Spleen (tissue), 11 donors: ENCODE data around the gene COL8A2. TPM values are rescaled to one million over a fixed set of nuclear protein-coding genes. Genes with fewer than 3 reads are reported as not detected.

Experiments
- DNase-seq: peaks from one replicate; pipeline ENCODE4 v3.0.0-alpha.2; 2020
- H3K27ac ChIP-seq, 8 donors: fragments of 200-600 bp; sonication (generic) in 7 of 8; 1 replicate in 4 of 8; 2 replicates in 4 of 8; pipeline versions ENCODE4 v1.5.0 to v1.8.0; 2016 to 2021; ENCODE audit warnings: inconsistent platforms in 4 of 8, mild to moderate bottlenecking in 4 of 8, moderate library complexity in 1 of 8
- H3K27me3 ChIP-seq, 7 donors: fragments of 200-600 bp; sonication (generic) in 6 of 7; replicated peaks in 1 of 7; 1 replicate in 4 of 7; 2 replicates in 3 of 7; pipeline versions ENCODE4 v1.5.0 to v1.8.0; 2016 to 2021; ENCODE audit warnings: inconsistent platforms in 3 of 7, mild to moderate bottlenecking in 1 of 7
- H3K36me3 ChIP-seq, 6 donors: fragments of 200-600 bp; sonication (generic) in 5 of 6; 1 replicate in 4 of 6; 2 replicates in 2 of 6; pipeline versions ENCODE4 v1.5.0 to v1.8.0; 2016 to 2021; ENCODE audit warnings: inconsistent platforms in 2 of 6
- H3K4me1 ChIP-seq, 6 donors: fragments of 200-600 bp; sonication (generic) in 5 of 6; 1 replicate in 3 of 6; 2 replicates in 3 of 6; pipeline versions ENCODE4 v1.5.0 to v1.8.0; 2016 to 2021; ENCODE audit warnings: inconsistent platforms in 3 of 6
- H3K4me3 ChIP-seq, 8 donors: fragments of 200-600 bp; sonication (generic) in 7 of 8; 1 replicate in 4 of 8; 2 replicates in 4 of 8; pipeline versions ENCODE4 v1.5.0 to v1.8.0; 2016 to 2021; ENCODE audit warnings: inconsistent platforms in 4 of 8, mild to moderate bottlenecking in 4 of 8, moderate library complexity in 2 of 8
- H3K9me3 ChIP-seq, 8 donors: fragments of 200-600 bp; sonication (generic) in 7 of 8; 1 replicate in 4 of 8; 2 replicates in 4 of 8; pipeline versions ENCODE4 v1.5.0 to v1.8.0; 2016 to 2021; ENCODE audit warnings: inconsistent platforms in 4 of 8
- CTCF ChIP-seq, 11 experiments: fragments of 200-600 bp in 7 of 11; fragments of 450-650 bp in 4 of 11; sonication (generic) in 4 of 11; IDR thresholded peaks in 8 of 11; conservative IDR thresholded peaks in 3 of 11; 1 replicate in 7 of 11; 2 replicates in 4 of 11; pipeline versions ENCODE4 v1.4.0 to v1.8.0; 2016 to 2021; ENCODE audit warnings: antibody characterized with exemption in 11 of 11, inconsistent platforms in 4 of 11, mild to moderate bottlenecking in 1 of 11
- POLR2A ChIP-seq, 3 donors: fragments of 450-650 bp; IDR thresholded peaks; one replicate each; pipeline ENCODE4 v1.5.1; 2017; ENCODE audit warnings: antibody characterized with exemption in 3 of 3, mild to moderate bottlenecking in 1 of 3
- POLR2AphosphoS5 ChIP-seq, 3 donors: sonication (generic); formaldehyde crosslinking; IDR thresholded peaks; one replicate each; pipeline ENCODE4 v1.5.1; 2017; ENCODE audit warnings: antibody characterized with exemption in 3 of 3
- WGBS, 5 donors: extraction: QIAGEN DNeasy Blood & Tissue Kit in 3 of 5; methylation state at CpG; one replicate each; pipeline versions ENCODE4 v1.1.5 to v1.1.7; 2013 to 2018; 5-methylcytosine and 5-hydroxymethylcytosine counted together
- intact Hi-C: fragments of 100-400 bp; cut with DNase I; formaldehyde crosslinking; loops from one replicate; pipeline ENCODE4 v1.15.0; 2023; ENCODE audit warnings: low total_unique reads
- polyA plus RNA-seq, 3 donors: library from polyadenylated mRNA; stranded (reverse); fragments of 200-250 nt; gene quantifications; one replicate each; pipeline ENCODE4 v1.2.1, GENCODE V29; 2013
- total RNA-seq, 7 donors: library from RNA; depleted of rRNA in 3 of 7; stranded (reverse); fragments of >200 nt in 3 of 7; fragmentation: NEBNext Ultra II Directional in 4 of 7; extraction: Animal tissue kit (Norgen Biotek cat#: 25700) in 4 of 7; gene quantifications; one replicate each; pipeline versions ENCODE4 v1.1.0 to v1.2.1, GENCODE V29; 2016 to 2021
- donor health status: healthy with polysubstance abuse.
- donor health status: DM: no; HTN: no; CAD: no; lungs with moderate emphysema.
- donor health status: DM: no; HTN: no; CAD: no.
- donor health status: Bipolar disorder and iron deficiency.
- donor health status: healthy.
- donor health status: DM: no; HTN: no; CAD: no.
- donor health status: DM: yes; HTN: yes; CAD: no.

COL8A2 gene
- total and polyA plus RNA-seq, 10 donors, result 2.1 to 32.0 (median 9.9) TPM

GRCh38 chr1:36101546-36101945 is 23.5 kb downstream of the COL8A2 start:
- H3K36me3 ChIP-seq, result peaks cover 0 to 15% (median 0%) of the 10 kb centered on the region in 6 donors
- H3K9me3 ChIP-seq, result no peaks in the 10 kb centered on the region
- intact Hi-C loops, result loop anchor here (5.0 kb wide), 1 partner anchor 36 kb away; no protein-coding TSS in a partner anchor
- TF ChIP-seq POLR2A (IDR thresholded peaks at IDR 0.05), result no peak
- no peak for TF ChIP-seq CTCF (IDR thresholded peaks at IDR 0.05 in 8 of 11, conservative IDR thresholded peaks at IDR 0.05 in 3 of 11)
- TF ChIP-seq POLR2AphosphoS5 (IDR thresholded peaks at IDR 0.05), result no peak
- H3K27ac ChIP-seq, result no peak overlapping the region
- H3K4me3 ChIP-seq, result no peak overlapping the region
- 89 to 99% (median 95%) methylated on average over 5 of the region's 5 CpGs for WGBS, 5 donors
- peaks cover 4 to 24% (median 14%) of the 10 kb centered on the region in 6 donors for H3K4me1 ChIP-seq
- DNase-seq, result no peak
- H3K27me3 ChIP-seq, result no peaks in the 10 kb centered on the region

- no peak for TF ChIP-seq CTCF (IDR thresholded peaks at IDR 0.05 in 8 of 11, conservative IDR thresholded peaks at IDR 0.05 in 3 of 11)
- TF ChIP-seq POLR2A (IDR thresholded peaks at IDR 0.05), result no peak
- TF ChIP-seq POLR2AphosphoS5 (IDR thresholded peaks at IDR 0.05), result no peak
- H3K36me3 ChIP-seq, result peaks cover 0 to 27% (median 4%) of the 10 kb centered on the region in 6 donors
- no peaks in the 10 kb centered on the region for H3K27me3 ChIP-seq
- H3K9me3 ChIP-seq, result no peaks in the 10 kb centered on the region
- intact Hi-C loops, result loop anchor here (5.0 kb wide), 1 partner anchor 37 kb away; no protein-coding TSS in a partner anchor
- no peak for DNase-seq
- 61 to 86% (median 78%) methylated on average over 6 of the region's 6 CpGs for WGBS, 5 donors
- H3K4me3 ChIP-seq, result no peak overlapping the region
- H3K4me1 ChIP-seq, result peaks cover 4 to 36% (median 25%) of the 10 kb centered on the region in 6 donors
- H3K27ac ChIP-seq, result peak overlapping the region in 2 of 8 donors; percentile 8 to 46
Observed at GRCh38 chr1:36100376-36100775, 24.6 kb downstream of the COL8A2 start.

DNA sequence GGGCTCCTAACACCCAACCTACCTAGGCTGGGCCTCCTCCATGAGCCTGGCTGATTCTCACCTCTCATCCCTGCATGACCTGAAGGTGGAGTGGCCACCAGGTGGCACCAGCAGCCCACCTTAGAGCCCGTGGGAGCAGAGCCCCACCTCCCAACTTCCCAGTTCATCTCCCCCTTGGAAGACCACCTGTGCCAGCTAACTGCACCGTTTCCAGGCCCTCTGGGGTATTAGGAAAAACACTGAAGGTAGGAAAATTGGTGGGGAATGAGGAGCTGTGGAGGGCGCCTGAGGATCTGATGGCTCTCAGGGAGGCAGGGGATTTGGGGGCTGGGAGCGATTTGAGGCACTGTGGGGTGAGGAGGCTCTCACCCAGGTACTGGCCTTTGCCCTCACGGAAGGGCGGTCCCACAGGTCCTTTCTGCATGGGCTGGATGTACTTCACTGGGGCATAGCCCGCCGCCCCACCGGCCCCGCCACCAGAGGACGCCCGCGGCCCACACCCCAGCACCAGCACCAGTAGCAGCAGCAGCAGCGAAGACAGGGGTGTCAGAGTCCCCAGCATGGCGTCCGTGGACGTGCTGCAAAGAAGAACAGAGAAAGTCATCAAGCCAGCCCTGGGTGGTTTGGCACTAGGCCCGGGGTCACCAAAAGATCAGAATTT is 25.2 kb downstream of the COL8A2 start:
- H3K27me3 ChIP-seq, result no peaks in the 10 kb centered on the region
- peaks cover 0 to 33% (median 7%) of the 10 kb centered on the region in 6 donors for H3K36me3 ChIP-seq
- intact Hi-C loops, result loop anchor here (2.0 to 5.0 kb wide), 2 partner anchors 37 to 89 kb away; no protein-coding TSS in a partner anchor
- peak; percentile 91 for DNase-seq
- TF ChIP-seq POLR2AphosphoS5 (IDR thresholded peaks at IDR 0.05), result peak in 2 of 3 donors; percentile 28 to 46
- TF ChIP-seq POLR2A (IDR thresholded peaks at IDR 0.05), result no peak
- peak; percentile 68 to 92 (median 87) for TF ChIP-seq CTCF (IDR thresholded peaks at IDR 0.05 in 8 of 11, conservative IDR thresholded peaks at IDR 0.05 in 3 of 11)
- peaks cover 8 to 41% (median 31%) of the 10 kb centered on the region in 6 donors for H3K4me1 ChIP-seq
- WGBS, 5 donors, result 22 to 40% (median 34%) methylated on average over 13 to 18 of the region's 18 CpGs
- H3K9me3 ChIP-seq, result no peaks in the 10 kb centered on the region
- peak overlapping the region in 2 of 8 donors; percentile 8 to 46 for H3K27ac ChIP-seq
- peak overlapping the region in 1 of 8 donors; percentile 43 for H3K4me3 ChIP-seq
